ENCODE measurements around the gene DENND2A.
"Not testable (repeated sequence)": the region's sequence is repeated elsewhere in the genome, so short reads cannot be mapped to it uniquely, and the experiment has no call there.

The DENND2A gene

DNA sequence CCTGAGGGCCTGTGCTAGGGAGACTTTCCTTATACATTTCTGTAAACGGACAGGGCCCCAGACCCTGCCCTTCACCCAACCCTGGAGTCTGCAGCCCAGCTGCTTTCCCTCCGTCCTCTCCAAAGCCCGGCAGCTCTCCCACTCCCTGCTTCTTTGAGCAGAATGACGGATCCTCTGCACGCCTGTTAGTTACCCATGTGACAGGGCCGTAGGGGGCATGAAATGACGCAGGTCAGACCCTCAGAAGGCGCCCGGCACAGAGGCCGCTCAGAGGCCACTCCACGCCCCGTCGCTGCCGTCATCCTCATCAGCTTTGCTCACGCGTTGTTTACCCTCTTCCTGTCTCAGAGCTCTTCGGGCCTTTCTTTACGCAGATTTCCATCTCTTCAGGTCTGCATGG lies 101.2 kb downstream of the DENND2A start:
- no peak for DNase-seq

GRCh38 chr7:140537750-140538482 lies 102.7 kb downstream of the DENND2A start:
- no peak for DNase-seq

- DNase-seq, result no peak
Observed at GRCh38 chr7:140534743-140535142, 105.9 kb downstream of the DENND2A start.

- no peak for DNase-seq
Observed at GRCh38 chr7:140533394-140533872, 107.2 kb downstream of the DENND2A start.

- DNase-seq, result not testable (repeated sequence)
Observed at GRCh38 chr7:140529428-140529827, 111.2 kb downstream of the DENND2A start.

GRCh38 chr7:140526787-140527664 lies 113.6 kb downstream of the DENND2A start:
- peak; percentile 12 for DNase-seq

DNA sequence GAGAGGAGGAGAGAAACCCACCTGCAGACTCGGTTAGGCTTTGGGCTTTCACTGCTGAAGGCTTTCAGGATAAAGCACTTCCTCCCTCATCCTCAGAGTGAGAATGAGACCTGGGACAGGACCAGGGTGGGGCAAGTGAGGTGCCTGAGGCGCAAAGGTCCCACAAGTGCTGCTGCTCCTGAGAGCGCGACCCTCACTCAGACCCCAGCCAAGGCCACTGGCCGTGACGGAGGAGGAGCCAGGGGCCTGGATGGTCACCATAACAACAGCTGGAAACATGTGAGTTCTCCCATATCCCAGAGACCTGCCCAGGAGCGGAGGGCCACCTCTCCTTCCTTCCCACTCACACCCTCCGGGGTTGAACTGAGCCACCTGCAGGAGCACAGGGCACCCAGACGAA lies 114.4 kb downstream of the DENND2A start:
- DNase-seq, result no peak

GRCh38 chr7:140525743-140526142 lies 114.9 kb downstream of the DENND2A start:
- no peak for DNase-seq

DNA sequence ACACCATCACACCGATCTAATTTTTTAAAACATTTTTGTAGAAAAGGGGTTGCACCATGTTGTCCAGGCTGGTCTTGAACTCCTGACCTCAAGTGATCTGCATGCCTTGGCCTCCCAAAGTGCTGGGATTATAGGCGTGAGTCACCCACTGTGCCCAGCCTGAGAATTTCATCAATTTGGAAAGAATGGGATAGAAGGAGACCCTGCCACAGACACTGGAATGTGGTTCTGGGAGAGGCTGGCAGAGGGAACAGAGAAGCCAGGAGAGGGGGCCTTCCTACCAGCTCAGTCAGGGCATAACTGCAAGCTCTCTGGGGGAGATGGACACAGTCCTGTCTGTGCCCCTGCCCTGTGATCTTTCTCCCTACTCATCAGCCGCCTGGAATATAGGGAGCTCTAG lies 119.2 kb downstream of the DENND2A start:
- DNase-seq, result peak; percentile 18

DNA sequence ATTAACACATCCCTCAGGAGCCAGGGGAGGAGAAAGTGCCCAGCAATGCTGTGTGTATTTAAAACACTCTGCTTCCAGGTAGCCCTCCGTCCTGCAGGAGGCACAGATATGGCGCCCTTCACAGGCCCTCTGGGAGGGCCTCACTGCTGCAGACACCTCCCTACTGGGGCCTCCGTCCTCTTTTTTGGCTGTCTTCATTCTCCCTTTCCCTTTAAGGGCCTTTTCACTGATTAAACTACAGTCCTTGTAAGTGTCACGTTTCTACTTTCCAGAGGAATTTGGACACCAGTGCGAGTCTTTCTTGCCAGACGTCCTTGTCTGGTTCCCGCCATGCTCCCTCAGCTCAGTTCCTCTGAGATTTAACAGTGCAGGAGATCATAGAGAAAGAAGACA lies 121.6 kb downstream of the DENND2A start:
- no peak for DNase-seq

DNA sequence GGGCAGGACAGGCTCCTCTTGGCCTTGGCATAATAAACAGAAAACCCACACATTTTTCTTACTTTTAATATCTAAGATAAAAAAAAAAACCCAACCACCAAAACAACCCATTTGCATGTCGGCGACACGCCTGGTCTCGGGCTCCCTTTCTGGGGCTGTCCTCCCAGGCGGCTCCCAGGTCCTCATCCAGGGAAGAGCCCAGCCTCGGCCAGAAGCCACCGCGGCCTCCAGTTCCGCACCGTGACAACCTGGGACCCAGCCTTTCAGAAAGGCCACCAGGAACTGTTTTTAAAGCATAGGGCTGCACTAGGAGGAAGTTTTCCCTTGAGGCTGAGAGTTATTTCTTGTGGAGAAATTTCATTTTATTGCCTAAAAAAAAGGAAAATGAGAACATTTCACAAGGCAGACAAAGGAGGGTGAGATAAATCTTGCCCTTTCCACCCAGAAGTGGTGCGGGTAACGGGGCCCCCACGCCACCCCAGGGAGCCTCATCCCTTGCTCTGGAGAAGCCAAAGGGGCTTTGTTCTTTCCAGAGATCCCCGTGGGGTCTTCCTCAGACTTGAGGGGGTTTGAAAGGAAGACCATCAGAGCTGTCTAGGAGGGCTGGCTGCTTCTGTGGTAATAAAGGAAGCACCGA lies 122.1 kb downstream of the DENND2A start:
- DNase-seq, result no peak

DNA sequence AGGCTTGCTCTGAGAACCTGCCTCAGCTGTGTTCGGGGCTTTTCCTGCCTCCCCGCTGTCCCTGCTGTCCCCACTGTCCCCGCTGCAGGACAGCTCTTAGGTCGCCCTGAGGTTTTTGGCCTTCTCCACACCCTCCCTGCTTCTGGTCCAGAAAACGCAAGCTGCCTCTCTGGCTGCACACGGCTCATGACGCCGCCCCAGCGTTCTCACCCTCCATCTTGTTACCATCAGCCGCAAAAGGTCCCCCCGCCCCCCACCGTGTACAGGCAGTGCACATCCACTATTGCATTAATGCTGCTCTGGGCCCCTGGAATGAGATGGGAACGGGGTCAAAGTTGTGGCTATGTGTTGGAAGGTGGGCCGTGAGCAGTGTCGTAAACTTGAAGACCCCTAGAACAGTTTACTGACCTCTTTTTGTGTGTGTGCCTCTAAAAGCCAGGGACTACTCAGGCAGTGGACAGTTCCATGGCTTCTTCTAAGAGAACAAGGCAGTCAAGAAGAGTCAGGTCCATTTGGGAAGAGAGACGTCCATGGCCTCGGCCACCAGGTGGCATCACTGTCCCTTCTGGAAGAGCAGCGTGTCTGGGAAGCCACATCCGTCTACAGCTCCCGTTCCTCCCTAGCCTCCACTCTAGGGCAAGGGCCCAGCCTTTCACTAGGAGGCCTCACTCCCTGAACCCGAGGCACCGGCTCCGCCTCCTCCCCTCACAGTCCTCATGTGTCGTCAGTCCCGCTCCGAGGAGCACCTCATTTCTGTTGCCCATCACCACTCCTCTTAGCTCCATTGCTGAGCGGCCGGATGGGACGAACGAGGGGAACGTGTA lies 122.9 kb downstream of the DENND2A start:
- peak; percentile 74 for DNase-seq

GRCh38 chr7:140512317-140513000 lies 128.2 kb downstream of the DENND2A start:
- peak; percentile 24 for DNase-seq

DNA sequence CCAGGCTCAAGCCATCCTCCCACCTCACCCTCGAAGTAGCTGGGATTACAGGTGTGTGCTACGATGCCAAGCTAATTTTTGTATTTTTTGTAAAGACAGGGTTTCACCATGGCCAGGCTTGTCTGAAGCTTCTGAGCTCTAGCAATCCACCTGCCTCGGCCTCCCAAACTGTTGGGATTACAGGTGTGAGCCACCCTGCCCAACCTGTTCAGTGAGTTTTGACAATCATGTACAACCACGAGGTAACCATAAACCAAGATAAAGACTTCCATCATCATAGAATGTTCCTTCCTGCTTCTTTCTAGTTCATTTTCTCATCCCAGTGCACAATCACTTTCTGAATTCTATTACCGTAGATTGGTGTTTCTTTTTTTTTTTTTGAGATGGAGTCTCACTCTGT lies 130.8 kb downstream of the DENND2A start:
- DNase-seq, result no peak

- not testable (repeated sequence) for DNase-seq
Observed at GRCh38 chr7:140507556-140507955, 133.1 kb downstream of the DENND2A start.

GRCh38 chr7:140506788-140507464 lies 133.7 kb downstream of the DENND2A start:
- DNase-seq, result no peak

DNA sequence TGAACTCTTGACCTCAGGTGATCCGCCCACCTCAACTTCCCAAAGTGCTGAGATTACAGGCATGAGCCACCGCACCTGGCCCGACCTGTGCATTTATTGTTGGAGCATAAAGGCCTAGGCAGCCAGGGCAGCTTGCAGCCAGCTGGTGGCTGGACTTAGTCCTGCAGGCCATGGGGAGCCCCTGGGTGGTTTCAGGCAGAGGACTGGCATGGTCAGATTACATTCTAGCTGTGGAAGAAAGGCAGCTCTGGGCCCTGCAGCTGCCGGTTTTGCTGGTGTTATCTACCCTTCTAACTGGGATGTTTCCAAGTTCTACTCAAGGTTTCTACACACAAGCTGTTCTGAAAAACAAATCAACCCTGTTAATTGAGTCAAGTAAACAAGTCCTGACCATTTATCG lies 138.6 kb downstream of the DENND2A start:
- DNase-seq, result no peak

GRCh38 chr7:140497807-140498206 lies 142.8 kb downstream of the DENND2A start:
- DNase-seq, result not testable (repeated sequence)

DNA sequence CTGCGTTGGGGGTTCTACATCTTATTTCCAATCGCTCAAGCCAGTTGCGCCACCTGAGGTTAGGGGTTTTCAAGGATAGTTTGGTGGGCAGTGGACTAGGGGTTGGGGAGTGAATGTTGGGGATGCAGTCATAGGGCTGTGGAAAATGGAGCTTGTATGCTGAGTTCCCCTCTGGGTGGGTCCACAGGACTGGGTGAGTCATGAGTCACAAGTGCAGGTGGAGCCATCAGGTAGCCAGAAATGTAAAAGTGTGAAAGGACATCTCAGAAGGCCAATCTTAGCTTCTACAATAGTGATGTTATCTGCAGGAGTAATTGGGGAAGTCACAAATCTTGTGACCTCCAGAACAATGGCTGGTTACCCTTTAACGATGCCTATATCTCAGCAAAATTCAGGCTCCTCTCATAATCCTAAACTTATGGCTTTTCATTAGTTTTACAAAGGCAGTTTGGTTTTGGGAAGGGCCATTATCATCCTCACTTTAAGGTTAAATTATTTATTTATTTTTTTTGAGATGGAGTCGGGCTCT lies 143.3 kb downstream of the DENND2A start:
- no peak for DNase-seq

DNA sequence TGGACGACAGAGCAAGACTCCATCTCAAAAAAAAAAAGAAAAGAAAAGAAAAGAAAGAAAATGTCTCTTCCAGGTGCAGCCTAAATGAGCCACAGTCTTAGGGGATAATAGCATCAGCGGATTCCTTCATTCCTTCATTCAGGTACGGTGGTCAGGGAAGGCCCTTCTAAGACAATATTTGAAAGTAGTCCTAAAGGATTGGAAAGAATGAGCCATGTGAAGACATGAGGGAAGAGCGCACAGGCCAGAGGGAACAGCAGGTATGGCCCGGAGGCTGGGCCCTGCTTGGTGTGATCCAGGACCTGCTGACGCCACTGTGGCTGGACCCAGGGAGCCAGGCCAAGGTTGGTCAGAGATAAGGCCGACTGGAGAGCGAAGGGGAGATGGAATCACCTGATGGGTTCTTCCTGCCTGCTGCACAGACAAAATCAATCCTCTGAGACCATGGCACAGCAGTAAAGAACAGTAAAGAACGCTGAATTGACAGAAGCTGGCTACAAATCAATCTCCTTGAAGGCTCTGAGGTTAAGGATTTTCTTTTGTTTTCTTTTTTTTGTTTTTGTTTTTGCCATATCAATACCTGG lies 145.0 kb downstream of the DENND2A start:
- no peak for DNase-seq

- DNase-seq, result no peak
Observed at GRCh38 chr7:140494867-140495266, 145.7 kb downstream of the DENND2A start.

Data from NCI-H226 (cell line).